HG03575 (cell line): ENCODE data around the gene PFDN5.
"Not testable (repeated sequence)": the region's sequence is repeated elsewhere in the genome, so short reads cannot be mapped to it uniquely, and the experiment has no call there.

Source experiments
- ATAC-seq: cut with Tn5 transposase; IDR thresholded peaks from one replicate; pipeline ENCODE4 v1.9.1; 2021; ENCODE audit not compliant: unreplicated experiment, insufficient number of reproducible peaks, low FRiP score; ENCODE audit errors: extremely low read depth

The PFDN5 gene

DNA sequence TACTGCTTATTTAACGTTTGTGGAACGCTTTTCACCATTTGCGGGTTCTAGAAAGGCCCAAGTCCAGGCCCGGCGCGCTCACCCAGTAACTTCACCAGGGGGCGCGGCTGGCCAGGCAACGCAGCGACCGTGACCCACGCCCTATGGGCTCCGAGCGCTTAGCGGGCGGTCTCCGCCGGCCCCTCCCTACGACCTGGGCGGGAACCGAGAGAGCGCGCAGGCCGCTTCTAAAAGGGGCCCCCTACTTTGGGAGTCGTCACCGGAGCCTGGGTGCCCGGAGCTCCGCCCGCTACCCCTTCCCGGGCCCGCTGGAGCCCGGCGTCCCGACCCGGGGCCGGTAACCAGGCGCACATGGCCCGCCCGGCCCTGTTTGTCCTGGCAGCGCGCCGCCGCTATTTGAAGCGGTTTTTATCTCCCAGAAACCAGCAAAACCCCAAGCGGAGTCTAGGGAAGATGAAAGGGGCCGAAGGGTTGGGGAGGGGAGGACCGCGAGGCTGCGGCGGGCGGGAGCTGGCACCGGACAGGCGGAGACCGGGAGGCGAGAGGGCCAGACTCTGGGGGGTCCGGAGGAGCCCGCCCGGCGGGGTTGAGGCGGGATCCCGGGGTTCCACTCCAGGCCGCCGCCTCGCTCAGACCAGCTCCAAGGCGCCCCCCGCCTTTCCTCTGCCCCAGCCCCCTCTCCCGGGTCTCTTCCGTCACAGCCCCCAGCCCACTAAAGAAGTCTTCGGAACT is 29.6 kb downstream of the PFDN5 start:
- ATAC-seq: no peak

DNA sequence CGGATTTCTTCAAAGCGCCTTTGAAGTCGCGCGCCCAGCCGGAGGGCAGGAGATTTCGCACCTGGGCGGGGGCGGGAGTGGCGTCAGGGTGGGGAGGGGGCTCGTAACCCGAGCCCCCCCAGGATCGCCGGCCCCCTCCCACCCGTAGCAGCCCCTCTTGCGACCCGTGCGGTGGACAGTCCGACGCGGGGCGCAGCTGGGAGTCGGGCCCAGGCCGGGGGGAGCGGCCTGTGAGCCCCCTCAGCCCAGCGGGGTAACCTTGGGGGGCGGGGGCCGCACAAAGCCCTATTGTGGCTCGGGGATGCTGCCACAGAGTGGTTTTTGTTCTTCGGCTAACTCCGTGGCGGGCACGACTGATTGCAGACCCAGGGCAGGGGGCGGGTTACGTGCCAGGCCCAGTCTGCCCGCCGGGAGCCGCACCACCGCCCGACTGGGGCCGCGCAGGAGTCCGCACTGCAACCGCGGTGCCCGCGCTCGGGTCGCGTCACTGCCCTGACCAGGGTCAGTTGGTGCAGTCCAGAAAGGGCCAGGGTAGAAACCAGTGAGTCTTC is 30.2 kb downstream of the PFDN5 start:
- ATAC-seq: no peak

DNA sequence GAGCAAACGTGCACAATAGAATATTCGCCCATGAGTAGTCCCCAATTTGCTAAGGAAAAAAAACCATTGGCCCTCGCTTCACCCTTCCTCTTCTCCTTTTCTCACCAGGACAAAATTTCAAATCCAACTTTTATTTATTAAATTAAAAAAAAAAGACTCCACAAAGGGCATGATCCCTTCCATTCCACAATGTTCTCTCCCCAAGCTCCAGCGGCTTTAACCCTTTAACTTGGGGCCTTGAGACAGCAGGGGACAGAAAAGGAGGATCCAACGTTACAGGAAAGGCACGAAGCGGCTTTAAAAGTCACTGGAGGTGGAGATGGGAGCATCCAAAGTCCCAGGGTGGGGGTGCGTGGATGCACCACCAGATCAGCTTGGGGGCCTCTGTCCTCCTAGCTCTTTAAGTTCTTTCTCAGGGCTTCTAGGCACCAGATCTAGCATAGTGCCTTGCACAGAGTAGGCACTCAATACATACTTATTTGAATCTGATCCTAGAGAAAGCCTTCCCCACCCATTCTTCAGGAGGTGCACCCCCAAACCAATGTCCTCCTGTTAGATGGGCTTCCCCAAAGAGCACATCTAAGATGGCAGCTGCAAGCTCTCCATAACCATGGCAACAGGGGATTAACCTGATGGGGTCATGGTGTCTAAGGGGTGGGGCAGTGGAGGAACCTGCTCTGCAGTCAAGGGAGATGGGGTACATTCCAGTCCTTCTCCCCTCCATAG is 31.3 kb downstream of the PFDN5 start:
- ATAC-seq: no peak

DNA sequence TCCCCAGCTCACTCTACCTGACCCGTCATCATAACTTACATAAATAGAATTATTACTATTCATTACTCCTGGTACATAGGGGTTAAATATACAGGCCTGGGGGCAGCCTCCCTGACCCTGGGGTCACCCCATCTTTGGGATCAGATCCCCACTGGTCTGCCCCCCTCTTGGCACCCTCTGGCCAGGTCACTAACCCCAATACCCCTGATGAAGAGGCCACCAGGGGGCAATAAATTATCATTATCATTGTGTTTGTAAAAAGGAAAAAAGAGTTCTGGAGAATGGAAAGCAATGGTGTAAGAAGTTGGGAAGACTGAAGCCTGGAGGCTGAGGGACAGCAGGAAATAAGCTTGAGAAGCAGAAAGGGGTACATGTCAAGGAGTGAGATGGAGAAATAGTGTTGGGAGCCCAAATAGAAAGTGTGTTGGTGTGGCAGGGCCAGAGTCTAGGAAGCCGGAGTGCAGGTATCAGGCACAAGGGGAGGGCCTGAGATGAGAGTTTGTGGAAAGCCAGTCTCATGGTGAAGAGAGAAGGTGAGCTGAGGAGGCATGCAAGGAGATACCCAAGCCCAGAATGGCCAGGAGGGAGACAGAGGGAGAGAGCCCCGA is 32.2 kb downstream of the PFDN5 start:
- no peak for ATAC-seq

DNA sequence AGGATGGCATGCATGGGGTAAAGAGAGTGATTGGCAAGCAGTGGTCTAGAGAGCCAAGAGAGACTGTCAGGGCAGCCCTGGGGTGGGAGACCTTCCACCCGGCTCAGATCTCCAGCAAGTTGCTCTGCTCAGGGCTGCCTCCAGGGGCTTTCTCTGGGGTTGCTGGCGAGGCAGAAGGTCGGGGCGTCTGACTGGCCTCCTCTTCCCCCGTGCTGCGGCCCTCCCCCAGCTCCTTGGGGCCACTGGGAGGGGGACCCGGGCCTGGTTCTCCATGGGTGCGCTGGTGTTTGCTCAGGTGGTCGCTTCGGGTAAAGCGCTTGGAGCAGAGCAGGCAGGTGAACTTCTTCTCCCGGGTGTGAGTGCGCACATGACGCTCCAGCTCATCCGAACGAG is 32.7 kb downstream of the PFDN5 start:
- ATAC-seq: no peak

DNA sequence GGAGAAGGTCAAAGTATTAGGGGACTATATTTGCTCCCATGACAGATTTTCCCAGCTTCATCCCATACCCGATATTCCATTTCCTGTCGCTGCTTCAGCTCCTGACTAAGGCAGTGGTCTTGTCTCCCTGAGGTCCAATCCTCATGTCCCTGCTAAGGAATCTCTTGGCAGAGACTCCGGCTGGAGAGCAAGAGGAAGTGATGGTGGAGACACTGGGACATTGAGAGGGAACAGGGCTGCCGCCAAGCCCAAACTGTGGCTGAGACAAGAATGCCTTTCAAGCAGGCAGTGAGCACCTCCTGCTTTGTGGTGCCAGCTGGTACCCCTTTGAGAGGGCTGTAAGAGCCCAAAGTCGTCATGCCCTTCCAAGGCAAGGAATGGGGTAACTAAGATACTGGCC is 35.3 kb downstream of the PFDN5 start:
- no peak for ATAC-seq

DNA sequence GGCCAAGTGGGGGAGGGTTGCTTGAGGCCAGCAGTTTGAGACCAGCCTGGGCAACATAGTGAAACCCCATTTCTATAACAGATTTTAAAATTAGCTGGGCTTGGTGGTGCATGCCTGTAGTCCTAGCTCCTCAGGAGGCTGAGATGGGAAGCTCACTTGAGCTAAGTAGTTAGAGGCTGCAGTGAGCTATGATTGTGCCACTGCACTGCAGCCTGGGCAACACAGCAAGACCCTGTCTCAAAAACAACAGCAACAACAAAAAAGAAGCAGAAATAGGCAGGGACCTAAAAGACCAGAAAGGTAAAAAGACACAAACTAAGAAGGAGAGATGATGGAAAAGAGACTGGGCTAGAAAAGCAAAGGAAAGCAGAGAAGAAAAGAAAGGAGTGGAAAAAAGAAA is 37.0 kb downstream of the PFDN5 start:
- ATAC-seq: not testable (repeated sequence)

DNA sequence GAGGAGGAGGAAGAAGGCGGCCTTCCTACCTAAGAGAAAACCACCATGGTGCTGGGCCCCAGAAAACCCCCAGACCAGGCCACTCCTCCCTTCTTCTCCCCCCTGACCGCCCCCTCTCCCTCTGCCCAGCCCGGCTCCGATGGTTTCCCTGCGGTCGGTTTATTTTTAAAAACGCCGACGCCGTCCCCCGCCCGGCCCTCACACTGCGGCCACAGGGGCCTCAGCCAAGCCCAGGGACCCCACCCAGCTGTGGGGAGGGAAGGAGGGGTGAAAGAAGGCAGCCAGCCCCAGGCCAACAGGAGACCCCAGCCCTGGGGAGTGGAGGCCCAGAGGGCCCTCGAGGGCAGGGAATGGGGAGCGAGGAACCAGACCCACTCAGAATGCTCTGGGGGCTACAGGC is 37.4 kb downstream of the PFDN5 start:
- no peak for ATAC-seq

DNA sequence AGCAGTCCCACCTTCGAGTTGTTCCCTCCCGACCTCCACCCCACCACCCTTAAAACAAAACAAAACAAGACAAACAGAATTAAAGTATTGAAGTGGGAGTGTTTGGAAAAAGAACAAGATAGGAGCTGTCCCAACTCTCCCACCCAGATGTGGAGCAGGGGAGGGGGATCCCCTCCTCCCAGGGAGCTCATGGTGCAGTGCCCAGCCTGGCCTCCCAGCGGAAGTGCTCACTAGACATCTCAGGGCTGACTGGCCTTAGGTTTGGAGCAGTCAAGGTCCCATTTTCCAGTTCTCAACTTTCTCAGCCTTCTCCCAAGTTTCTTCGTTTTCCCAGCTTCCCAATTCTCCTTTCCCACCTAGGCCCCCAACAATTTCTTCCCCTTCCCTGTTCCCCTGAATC is 37.9 kb downstream of the PFDN5 start:
- ATAC-seq: no peak

DNA sequence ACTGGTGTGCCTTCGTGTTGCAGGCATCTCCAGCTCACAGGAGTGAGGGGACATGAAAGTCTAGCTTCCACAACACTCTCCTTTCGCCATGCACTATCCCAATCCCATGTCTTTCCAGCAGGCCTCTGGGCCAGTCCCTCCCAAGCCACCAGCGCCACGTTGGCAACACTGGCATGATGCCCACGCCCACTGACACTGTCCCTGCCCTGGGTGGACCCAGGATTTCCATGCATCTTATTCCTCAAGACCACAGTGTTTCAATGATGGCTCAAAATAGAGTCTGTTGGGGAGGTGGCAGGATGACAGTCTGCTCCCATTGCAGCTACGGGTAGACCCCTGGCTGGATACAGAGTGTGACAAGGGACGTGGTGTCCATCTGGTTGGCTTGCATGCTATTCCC is 38.5 kb downstream of the PFDN5 start:
- ATAC-seq: no peak

DNA sequence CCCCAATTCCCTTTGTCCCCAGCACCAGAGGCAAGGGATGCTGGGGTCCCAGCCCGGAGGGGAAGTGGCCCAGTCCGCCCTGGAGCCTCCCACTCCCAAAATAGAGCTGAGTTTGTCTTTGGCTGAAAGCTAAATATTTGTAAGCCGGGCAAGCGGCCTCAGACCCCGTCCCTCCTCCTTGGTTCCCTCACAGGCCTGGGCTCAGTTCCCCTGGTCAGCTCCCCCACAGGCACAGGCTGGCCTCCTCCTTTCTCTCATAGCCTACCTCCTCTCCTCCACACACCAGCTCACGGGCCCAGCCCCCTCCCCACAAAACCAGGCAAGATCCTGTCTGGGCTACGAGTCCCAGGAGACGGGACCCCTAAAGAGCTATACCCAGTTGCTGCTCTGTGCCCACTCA is 39.5 kb downstream of the PFDN5 start:
- ATAC-seq: no peak

DNA sequence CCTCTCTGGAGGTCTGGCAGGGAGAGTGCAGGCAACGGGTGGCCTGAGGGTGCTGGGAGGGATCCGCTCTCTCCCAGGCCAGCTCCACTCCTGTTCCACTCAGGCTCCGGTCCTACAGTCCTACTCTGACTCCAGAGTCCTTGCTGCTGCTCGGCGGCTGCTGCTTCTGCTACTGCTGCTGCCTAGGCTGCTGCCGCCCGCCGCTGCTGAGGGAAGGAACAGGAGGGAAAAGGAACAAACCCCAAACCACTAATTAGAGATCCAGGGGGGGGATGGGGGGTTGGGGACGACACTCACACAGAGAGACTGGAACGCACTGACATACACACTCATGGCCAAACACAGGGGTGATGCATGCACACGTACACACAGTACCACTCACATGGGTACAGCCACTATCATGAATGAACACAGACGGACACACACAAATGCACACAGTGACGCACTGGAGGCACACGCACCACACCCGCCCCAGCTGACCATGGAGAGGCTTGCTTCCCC is 40.9 kb downstream of the PFDN5 start, which contains the start of gene SP7:
TSS of gene SP7 (minus strand) at position 174 of the 501 bp plus-strand sequence. CDS start 708 bp downstream, outside the sequence.
- ATAC-seq: no peak

DNA sequence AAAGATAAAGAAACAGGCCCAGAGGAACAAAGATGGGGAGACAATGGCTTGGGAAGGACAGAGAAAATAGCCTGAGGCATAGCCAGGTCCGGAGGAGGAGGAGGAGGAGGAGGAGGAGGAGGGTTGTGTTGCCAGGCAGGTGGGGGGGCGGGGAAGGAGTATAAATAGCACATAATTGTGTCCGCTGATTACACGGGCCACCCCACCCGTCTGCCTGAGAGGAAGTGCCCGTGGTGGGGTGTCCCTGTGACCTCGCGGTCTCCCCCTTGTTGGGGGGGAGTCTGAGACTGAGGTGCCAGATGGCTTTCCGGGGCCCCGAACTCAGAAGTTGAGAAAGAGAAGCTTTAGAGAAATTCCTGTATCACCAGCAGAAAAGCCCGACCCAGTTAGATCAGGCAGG is 42.7 kb downstream of the PFDN5 start:
- ATAC-seq: no peak

DNA sequence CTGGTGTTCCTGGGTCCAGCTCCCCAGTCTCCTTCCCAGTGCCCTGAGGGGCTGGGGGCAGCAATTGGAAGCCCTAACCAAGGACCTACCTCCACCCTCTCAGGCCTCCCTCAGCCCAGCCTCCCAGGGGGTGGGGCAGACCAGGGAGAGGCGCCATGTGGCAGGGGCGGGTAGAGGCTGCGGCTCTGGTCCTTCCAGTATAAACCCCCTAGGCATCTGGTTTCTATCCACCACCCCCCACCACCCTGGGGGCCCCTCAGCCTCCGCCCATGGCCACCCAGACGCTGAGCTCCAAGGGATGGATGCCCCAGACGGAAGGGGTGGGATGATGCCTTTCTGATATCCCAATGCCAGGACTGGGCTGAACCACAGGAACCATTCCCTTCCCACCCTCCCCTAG is 43.6 kb downstream of the PFDN5 start:
- ATAC-seq: no peak

DNA sequence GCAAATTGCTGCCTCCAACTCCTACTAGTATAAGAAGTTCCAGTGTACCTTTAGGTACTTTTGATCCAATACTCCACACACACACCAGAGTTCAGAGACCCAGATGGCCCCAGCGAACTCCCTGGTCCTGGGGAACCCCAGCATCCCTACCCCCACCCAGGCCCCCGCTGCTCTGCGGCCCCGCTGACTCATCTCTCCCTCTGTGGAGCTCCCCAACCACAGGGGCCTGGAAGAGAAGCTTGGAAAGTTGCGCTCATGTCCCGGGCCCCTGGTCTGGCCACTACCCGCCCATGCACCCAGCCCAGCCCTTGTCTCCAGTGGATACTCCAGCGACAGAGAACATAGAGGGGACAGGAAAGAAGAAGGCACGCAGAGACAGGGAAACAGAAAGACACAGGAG is 45.1 kb downstream of the PFDN5 start:
- no peak for ATAC-seq

DNA sequence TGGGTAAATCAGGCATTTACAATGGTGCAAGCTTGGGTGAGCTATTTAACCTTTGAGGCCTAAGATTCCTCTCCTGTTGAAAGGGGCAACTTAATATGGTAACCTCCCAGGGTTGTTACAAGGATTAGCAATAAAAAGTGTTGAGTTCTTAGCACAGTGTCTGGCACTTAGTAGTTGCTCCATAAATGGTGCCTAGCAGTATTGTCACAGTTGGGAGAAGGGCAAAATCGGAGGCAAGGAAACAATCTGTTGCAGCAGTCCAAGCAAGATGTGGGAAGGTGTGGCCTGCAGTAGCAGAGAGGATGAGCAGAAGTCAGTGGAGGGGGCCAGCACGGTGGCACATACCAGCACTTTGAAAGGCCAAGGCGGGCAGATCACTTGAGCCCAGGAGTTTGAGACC is 48.1 kb downstream of the PFDN5 start:
- ATAC-seq: no peak

DNA sequence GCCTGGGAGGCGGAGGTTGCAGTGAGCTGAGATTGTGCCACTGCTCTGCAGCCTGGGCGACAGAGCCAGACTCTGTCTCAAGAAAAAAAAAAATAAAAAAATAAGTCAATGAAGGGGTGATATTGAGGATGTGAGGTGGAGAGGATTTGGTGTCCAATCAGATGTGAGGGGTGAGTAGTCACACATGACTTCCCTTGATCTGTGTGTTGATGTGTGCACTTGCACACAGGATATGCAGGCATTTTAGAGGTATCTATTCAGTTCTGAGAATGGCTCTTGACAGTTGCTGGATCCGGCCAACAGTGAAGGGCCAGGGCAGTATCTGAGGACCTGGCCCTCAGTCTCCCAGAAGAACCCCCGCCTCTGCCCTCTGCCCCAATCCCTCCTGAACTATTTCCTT is 48.6 kb downstream of the PFDN5 start:
- ATAC-seq: no peak

DNA sequence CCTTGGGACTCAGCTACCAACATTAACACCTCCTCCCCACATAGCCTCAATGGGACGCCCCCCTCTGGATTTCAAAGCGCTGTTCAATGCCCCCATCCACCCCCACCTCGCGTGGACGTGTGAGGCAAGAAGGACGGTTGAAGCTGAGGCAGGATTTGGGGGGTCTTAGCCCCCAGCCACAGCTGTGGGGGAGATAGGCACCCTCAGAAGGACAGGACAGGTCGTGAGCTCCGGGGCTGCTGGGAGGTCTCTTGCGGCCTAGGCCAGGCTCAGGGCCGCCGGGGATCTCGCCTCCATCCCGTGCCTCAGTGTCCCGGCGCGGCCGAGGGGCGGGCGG is 49.1 kb downstream of the PFDN5 start:
- no peak for ATAC-seq

DNA sequence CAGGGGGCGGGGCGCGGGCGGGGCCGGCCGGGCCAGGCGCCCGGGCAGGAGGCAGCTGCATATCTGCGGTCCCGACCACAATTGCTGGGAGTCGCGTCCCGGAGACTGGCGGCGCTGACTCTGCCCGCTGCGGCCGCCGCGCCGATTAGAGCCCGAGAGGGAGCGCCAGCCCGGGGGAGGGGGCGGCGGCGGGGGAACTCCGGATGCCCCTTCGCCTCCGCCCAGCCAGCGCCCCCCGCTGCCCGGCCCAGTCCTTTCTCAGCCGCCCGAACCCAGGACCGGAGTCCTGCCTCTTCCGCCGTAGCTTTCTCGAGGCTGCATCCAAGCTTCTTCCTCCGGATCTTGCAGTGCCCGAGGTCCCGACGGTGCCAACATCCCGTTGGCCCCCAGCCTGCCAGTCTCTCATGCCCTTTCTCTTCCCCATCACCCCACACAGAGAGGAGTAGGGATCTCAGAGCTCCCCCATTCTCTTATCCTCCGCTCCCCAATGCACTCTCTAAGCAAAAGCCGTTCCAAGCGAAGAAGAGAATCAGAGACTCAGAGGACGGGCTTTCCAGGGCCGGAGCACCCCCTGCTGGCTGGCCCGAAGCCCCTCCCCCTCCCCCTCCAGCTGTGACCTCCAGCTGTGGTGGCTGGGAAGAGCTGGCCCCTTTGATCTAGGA is 49.6 kb downstream of the PFDN5 start:
- ATAC-seq: no peak
